NCI-H2227 (cell line): ENCODE measurements around the gene DDAH1.

Source experiments
- DNase-seq: peaks from one replicate; lab custom pipeline; 2025; ENCODE audit not compliant: unreplicated experiment; lab: John Stamatoyannopoulos, UW

The DDAH1 gene

DNA sequence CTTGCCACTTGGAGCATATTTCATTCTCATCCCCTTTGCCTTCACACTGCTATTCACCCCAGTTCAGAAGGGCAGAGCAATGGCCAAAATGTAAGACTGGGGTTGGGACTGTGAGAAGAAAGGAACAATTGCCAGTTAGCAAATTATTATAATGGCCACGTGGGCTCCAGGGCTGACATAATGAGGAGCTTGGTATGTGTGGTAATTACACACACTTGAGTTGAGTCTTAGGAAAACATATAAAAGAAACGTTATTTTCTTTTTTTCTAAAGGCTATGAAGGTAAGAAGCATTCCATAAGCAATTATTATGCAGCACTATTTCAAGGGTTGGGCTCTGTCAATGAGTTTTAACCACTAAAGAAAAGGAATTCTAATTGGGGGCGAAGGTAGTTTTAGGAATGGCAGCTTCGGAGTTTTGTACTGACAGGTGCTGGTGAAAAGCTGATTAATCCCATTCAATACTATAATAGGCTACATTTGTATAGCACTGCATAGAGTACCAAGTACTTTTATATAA lies 156.1 kb downstream of the DDAH1 start:
- no peak for DNase-seq

DNA sequence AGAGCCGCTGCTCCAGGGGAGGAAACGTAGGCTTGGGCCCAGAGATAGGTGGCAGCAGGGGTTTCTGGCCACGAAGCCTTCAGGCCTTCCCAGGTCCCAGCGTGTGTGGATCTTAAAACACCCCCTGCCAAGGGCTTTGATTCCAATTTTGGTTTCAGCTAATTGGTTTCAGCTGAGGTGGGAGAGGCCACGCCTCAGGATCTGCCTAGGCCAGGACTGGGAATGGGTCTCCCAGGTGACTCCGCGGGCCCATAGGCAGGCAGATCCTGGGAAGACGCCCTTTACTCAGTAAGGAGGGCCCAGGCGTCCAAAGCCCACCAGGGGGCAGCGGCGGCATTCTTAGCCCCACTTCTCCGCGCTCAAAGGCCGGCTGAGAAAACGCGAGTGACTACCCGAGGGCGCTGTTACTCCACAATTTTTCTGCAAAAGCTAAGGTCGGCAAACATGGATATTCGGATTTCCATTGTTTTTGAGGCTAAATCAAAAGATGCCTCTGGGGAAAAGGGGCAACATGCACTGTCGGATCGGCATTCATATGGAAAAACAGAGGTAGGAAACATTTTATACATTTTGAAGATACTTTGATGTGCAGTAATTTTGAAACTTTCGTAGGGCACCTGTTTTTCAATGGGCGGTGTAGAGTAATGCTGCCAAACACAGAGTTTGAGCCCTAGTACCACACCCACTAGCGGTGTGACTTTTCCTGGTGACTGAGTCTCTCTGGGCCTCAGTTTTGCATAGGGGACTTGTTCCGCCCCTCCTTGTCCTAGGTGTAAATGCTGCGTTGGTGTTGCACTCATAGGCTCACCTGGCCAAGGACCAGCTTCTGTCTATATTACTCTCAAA lies 156.7 kb downstream of the DDAH1 start:
- DNase-seq: peak; percentile 79

DNA sequence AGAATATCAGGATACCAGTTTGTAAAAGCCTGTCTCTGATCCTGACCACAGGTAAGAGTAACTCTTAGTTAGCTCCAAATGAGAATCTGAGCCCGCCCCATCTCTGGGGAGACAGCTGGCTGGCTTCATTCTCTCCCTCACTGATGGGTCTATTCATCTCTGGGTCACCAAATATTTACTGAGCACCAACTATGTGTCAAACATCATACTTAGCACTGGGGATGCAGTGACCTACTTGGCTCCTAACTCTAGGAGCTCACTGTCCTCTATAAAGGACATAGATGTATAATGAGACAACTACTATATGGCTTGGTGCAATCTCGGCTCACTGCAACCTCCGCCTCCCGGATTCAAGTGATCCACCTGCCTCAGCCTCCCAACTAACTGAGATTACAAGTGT lies 158.7 kb downstream of the DDAH1 start:
- no peak for DNase-seq

DNA sequence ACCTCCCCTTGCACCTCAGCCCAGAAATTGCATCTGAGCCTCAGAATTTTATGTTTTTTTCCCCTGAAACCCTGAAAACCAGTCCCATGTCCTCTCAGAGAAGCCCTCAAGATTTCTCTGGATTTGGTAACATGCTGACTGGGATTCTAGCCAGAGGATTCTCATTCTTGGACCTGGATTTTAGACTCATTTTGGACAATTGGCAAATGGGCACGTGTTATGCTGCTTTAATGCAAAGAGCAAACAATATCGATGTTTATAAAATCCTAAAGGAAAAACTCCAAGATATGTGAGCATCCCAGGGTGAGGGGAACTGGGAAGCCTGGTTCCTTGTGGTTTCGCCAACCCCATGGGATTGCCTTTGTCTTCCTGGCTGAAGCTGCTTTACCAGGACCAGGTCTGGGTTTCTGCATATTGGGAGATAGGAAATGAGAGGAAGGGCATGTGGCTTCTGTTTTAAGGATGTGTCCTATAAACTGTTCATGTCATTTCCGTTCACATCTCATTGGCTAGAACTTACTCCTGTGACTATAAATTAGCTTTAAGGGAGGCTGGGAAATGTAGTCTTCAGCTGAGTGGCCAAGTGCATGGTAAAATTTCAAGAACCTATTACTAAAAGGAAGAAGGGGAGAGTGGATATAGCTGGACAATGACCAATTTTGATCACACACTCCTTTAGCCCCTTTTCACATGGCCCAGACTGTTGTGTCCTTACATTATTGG lies 161.4 kb downstream of the DDAH1 start:
- DNase-seq: no peak

DNA sequence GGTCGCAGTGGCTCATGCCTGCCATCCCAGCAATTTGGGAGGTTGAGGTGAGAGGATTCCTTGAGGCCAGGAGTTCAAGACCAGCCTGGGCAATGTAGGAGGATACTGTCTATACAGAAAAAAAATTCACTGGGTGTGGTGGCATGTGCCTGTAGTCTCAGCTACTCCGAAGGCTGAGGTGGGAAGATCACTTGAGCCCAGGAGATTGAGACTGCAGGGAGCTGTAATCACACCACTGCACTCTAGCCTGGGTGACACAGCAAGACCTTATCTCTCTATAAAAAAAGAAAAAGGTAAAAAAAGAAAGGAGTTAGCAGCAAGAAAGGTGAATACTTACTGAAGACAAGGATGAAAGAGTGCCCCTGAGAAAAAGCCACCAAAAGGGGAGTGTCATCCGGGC lies 164.8 kb downstream of the DDAH1 start:
- DNase-seq: no peak

DNA sequence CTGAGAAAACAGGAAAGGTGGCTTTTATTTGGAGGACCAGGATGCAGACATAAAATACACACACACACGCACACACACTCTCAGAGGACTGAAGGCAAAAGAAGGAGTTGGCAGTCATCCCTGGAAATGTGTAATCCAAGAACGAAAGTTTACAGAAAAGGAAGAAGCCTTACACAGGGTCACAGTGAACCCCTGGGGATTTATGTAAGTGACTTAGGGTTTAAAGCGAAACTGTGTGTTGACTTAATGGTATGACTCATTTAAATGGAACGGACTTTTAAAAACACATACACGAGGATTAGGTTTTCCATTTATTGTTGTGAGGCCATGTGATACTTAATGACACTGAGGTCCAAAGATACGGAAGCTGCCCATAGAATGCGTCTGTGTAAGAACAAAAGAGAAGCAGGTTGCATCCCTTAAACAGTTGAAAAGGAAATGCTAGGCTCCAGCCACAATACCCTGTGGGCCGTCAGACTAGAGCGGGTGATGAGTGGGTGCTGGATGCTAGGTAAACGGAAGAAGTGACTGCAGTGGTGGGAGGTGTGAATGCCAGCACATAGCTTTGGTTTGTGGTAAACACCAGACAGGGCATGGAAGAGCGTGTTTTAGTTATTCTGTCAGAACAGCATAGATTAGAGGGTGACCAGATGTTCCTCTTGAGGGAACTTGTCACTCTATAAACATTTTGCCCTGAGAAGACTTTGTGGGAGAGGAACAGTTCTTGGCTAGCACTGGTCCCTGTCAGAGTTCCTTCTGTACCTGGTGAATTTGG lies 166.9 kb downstream of the DDAH1 start:
- DNase-seq: no peak

DNA sequence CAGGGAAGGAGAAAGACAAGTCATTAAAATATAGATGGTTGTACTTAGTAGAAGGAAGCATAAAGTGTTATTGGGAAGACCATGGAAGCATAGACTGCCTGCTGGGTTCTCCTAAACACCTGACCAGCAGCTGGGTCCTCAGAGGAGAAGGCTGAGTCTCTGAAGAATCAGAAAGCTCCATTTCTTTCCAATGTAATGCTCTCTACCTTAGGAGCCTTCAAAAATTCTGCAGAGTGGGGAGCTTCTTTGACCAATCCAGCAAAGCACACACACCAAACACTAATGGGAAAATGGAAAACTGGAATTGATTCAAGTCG lies 167.5 kb downstream of the DDAH1 start:
- DNase-seq: no peak

DNA sequence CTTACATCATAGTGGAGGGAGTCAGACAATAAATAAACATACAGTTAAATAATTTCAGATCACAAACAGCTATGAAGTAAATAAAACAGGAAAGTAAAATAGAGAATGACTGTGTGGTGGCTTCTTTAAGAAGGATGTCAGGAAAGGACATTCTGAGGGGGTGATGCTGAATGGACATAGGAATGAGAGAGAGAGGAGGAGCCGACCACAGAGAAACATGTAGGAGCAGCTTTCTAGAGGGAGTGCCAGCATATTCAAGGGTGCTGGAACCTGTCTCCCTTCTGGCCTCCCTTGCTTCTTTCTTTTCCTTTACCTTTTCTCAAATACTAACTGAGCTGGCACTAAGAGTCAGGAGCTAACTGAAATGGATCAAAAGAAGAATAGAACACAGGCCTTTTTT lies 168.0 kb downstream of the DDAH1 start:
- no peak for DNase-seq

DNA sequence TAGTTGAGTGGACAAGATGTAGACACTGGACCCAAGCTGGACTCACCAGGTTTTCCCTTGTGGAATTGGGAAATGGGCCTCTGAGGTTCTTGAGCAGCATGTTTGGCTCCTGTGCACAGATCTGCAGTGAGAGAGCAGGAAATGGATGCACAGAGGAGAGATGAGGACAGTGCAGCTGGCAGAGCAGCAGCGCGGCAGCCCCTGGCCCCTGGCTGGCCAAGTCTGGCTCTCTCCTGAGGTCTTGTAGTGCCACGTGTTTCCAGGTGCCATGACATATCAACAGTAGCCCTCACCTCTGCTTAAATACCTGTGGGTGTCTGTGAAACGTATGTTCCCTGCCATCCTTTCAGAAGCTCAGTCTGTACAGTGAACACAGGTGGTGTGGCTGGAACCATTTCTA lies 169.3 kb downstream of the DDAH1 start:
- DNase-seq: no peak

DNA sequence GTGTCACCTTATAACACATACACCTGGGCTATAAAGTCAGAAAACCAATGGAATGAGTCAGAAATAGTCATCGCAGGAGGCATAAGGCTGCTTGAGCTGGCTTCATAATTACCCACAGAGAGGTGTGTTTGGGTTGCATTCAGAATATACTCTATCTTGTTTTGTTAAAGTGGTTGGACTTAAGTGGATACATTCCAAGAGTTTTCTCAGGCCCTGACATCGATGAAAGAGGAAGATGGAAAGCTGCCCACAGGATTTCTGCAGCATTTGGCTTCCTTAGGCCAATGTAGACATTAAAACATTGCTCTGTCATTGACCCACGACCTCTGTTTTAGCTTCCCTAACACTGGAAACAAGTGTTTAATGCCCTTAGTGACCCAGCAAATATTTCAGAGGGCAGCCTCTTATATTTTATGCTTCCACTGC lies 169.9 kb downstream of the DDAH1 start:
- no peak for DNase-seq

DNA sequence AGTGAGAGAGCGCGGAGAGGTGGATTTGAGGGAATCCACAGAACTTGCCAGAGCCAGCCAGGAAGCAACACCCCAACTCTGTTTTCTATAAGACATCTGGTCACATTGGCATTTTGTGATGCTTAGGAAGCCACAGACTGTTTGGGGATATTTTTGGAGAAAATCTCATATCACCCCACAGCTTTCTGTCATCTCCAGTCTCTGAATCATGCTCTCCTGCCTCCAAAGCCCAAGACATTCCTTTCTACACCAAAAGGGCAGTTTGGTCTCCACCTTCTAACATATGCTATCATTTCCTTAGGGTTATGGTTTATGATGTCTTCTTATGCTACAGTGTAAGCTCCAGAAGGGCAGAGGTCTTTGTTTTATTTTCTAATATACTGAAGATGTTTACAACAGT lies 174.1 kb downstream of the DDAH1 start:
- no peak for DNase-seq

DNA sequence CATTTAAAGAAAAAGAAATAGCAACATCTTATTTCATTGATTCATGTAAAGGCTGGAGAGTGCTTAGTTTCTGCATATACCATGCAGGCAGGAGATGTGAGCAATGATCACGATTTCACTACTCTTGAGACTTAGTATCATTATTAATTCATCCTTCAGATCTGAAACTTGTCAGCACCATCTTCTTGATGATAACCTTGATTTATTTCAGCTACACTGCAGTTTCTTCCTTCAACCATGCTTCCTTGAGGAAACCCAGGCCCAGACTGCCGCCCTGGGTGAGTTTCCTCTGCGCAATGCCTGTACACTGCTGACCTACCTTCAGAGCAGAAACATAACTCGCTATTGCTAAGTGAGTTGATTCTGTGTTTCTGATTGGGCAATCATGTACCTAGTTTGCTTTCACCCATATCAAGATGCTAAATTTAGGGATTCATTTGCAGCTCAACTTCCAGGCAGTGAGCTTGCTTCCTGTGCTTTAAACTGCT lies 175.1 kb downstream of the DDAH1 start:
- DNase-seq: no peak

DNA sequence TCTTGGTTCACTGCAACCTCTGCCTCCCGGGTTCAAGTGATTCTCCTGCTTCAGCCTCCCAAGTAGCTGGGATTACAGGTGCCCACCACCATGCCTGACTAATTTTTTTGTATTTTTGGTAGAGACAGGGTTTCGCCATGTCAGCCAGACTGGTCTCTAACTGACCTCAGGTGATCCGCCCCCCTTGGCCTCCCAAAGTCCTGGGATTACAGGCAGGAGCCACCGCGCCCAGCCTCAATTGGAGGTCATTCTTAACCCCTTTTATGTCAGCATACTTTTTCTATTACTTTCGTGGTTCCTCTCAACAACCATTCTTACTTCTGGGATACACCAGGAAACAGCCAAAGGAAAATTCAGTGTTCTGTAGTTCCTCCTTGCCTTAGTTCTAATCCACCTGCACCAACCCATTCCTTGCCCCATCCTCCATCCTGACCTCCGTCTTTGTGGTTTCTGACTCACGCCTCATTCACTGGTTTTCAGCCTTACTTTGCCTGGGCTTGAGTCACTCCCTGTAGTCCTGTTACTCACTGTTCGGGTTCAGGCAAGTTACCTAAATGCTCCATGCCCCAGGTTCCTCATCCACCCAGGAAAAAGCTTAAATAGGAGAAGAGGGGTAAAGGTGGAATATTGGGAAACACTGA lies 175.6 kb downstream of the DDAH1 start:
- no peak for DNase-seq

DNA sequence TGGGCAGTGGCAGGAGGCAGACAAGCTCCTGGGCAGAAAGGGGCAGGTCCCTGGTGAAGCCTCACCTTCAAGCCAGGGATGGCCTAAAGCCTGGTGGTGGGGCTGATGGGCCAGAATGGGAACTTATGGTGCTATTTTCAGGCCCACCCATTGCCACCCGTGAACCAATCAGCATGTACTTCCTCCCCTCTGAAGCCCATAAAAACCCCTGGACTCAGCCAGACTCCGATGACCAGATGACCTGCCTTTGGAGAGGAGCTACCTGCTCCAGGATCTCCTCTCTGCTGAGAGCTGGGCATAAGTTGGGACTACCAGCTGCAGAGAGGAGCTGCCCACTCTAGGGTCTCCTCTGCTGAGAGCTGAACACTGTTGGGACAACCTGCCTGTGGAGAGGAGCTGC lies 180.8 kb downstream of the DDAH1 start:
- DNase-seq: no peak

DNA sequence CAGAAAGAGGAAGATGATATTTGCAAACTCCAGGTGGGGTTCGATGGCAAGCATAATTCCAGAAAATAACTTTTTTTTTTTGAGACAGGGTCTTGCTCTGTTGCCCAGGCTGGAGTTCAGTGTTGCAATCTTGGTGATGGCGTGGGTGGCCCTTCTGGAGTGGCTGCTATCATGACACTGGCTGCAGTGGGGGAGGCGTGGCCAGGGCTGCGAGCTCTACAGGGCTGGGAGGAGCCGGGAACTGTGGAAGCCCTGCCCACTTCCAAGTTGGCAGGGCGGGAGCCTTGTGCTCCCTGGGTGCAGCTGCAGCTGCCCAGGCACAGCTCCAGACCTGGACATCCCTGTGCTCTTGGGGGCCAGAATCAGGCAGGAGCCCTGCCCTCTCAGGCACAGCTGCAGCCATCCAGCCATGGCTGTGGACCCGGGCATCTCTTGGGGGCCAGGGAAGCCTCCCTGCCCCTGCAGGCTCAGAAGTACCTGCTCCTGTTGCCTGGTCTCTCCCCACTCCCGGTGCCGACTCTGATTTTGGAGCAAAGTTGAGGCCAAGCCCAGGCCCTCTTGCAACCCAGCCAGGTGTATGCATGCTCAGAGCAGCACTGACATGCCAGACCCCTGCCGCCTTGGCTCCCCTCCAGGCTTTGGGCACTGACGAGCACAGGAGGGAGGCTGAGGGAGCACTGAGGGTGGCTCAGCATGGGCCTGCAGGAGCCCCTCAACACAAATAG lies 181.3 kb downstream of the DDAH1 start:
- no peak for DNase-seq

DNA sequence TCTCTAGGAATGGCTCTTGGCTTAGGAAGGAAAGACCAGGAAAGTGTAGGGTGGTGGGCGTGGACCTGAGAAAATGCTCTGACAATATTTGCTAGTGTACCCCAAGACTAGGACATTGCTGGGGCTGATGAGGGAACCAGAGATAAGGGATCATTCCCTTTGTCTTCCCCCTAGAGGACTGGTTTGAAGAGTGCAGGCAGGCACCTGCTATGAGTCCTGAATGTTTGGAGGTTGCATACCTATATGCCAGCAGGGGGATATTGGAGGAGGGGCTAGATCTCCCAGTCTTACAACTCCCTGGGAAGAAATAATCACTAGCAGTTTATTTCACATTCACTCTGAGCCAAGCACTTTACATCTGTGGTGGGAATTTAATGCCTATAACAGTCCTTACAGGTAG lies 182.5 kb downstream of the DDAH1 start:
- no peak for DNase-seq

DNA sequence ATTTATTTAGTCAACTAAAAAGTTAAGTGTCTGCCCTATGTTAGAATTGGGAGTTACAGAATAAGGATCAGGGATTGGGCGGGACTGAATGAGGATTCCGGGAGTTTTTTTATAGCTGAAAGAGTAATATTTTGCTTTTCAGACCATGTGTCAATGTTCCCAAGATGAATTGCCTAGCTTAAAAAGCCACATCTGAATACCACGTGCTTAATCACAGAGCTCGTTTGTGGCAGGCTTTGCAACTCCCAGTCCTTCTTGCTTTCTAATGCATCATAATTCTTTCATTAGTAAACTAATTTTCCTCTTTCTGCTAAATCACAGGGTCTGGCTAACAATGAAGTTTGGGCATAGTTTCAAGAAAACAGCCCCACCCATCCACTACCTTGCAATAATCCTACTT lies 184.3 kb downstream of the DDAH1 start:
- no peak for DNase-seq

DNA sequence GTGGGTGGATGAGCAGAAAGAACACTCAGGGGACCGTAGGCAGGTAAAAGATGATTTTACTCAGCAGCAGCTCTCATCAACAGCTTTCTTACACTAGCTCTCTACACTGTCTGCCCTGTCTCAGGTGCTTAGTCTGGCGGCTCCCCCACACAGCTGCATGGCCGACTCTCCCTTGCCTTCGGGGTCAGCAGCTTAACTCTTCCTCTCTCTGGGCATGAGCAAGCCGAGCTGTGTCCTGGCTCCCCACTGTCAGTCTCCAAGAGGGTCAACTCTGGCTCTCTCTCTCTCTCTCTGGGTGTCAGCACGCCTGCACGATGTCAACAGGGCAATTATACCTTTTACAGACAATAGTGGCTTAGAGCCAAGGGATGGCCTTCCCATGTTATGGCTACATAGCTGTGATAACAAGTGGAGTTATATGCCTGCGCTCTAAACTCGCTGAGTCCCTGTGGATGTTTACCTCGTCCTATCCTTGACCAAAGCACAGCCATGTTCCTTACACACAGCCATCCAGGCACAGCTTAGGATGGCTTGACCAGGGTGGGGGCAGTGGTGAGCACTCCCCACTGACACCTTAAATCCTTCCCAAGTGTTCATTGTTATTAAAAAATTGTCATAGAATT lies 185.4 kb downstream of the DDAH1 start:
- DNase-seq: peak; percentile 54

DNA sequence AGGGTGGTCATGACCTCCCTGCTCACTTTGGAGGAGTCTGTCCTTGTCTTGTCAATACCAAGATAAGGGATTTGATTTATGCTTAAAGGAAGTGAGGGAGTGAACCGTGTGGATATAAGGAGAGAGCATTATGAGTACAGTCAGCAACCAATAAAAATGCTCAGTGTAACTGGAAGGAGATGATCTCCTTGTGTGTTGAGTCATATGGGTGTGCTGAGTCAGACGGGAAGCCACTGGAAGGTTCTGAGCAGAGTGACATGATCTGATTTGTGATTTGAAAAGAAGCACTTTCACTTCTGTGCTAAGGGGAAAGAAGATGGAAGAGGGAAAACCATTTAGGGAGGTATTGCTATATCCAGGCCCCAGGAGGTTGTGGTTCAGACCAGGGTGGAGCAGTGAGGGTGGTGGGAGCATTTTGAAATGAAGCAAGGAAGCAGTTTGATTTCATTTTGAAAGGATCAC lies 186.1 kb downstream of the DDAH1 start:
- DNase-seq: no peak

DNA sequence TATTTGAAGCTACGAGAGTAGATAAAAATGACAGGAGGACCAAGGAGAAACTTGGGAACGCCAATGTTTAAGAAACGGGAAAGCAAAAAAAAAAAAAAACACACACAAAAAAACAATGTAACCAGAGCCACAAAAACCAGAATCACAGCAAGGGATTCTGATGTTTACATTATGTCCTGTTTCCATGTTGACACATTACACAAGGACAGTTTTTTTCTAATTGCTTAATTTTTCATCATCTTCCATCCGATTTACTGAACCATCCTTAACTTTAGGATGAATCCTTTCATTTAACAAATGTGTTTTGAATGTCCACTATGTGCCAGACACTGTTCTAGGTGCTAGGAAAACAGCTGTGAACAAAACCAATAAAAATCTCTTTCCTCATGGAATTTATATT lies 187.2 kb downstream of the DDAH1 start:
- no peak for DNase-seq
